IMR-90 (cell line): Measurements from ENCODE around the gene CHL1.

Source experiments
- BHLHE40 ChIP-seq: fragments of 150-350 bp; IDR thresholded peaks from 2 replicates; pipeline ENCODE4 v1.6.1; 2016; ENCODE audit warnings: mild to moderate bottlenecking, low read depth, low read length
- CEBPB ChIP-seq: IDR thresholded peaks from 2 replicates; pipeline ENCODE4 v1.6.1; 2012; ENCODE audit warnings: low read depth, low read length, improper control_type of control experiment
- CHD1 ChIP-seq: IDR thresholded peaks from 2 replicates; pipeline ENCODE4 v1.6.1; 2012; ENCODE audit warnings: low read depth, low read length, improper control_type of control experiment
- CTCF ChIP-seq: conservative IDR thresholded peaks from 2 replicates; pipeline ENCODE4 v1.5.1; 2012; ENCODE audit warnings: mild to moderate bottlenecking, low read depth, low read length, improper control_type of control experiment
- MAZ ChIP-seq: IDR thresholded peaks from 2 replicates; pipeline ENCODE4 v1.6.1; 2012; ENCODE audit warnings: low read depth, mild to moderate bottlenecking, low read length, improper control_type of control experiment, moderate library complexity, borderline replicate concordance
- POLR2A ChIP-seq: IDR thresholded peaks from 2 replicates; pipeline ENCODE4 v1.6.1; 2012; ENCODE audit warnings: mild to moderate bottlenecking, low read depth, low read length
- RAD21 ChIP-seq: IDR thresholded peaks from 2 replicates; pipeline ENCODE4 v1.6.1; 2012; ENCODE audit warnings: low read length, improper control_type of control experiment
- RFX5 ChIP-seq: IDR thresholded peaks from 2 replicates; pipeline ENCODE4 v1.8.0; 2012; ENCODE audit warnings: low read depth, mild to moderate bottlenecking, low read length, moderate library complexity
- SMC3 ChIP-seq: fragments of 150-350 bp; IDR thresholded peaks from 2 replicates; pipeline ENCODE4 v1.6.1; 2016; ENCODE audit warnings: low read depth, mild to moderate bottlenecking, antibody characterized with exemption, low read length, moderate library complexity

- TF ChIP-seq CTCF = no peak
- no peak for TF ChIP-seq RAD21
- TF ChIP-seq CEBPB = no peak
- no peak for TF ChIP-seq CHD1
- no peak for TF ChIP-seq POLR2A
- TF ChIP-seq RFX5 = no peak
- no peak for TF ChIP-seq SMC3
- TF ChIP-seq BHLHE40 = no peak
- TF ChIP-seq MAZ = no peak
These were observed 81.3 kb downstream of the CHL1 start for GRCh38 chr3:277873-278272.
